ENCODE results near the gene IL18.

Gene IL18

GRCh38 chr11:112163875-112164685 is at the start of gene IL18:
Gene IL18 (minus strand): TSS chr11:112164094. CDS start chr11:112155053, 9,041 bp downstream.
- TF ChIP-seq TARDBP (IDR thresholded peaks at IDR 0.05) (no peak), FOXA1 (IDR thresholded peaks at IDR 0.05) (no peak), FOXM1 (IDR thresholded peaks at IDR 0.05; ENCODE audit: borderline replicate concordance) (no peak), ZNF384 (IDR thresholded peaks at IDR 0.05) (no peak), LEF1 (IDR thresholded peaks at IDR 0.05; ENCODE audit: borderline replicate concordance) (no peak), SP1 (IDR thresholded peaks at IDR 0.05) (no peak), L3MBTL2 (conservative IDR thresholded peaks at IDR 0.05) (no peak), ELF4 (IDR thresholded peaks at IDR 0.05) (no peak), CTBP1 (IDR thresholded peaks at IDR 0.05; ENCODE audit: borderline replicate concordance) (no peak), SUZ12 (IDR thresholded peaks at IDR 0.05) (no peak), FOXK2 (IDR thresholded peaks at IDR 0.05) (no peak), PKNOX1 (IDR thresholded peaks at IDR 0.05) (no peak)
- CTCF ChIA-PET: interaction anchor here (0.9 kb wide), 1 partner anchor 10 kb away, joined by 3 read pairs; no protein-coding TSS in a partner anchor
- DNase-seq (ENCODE audit: extremely low spot score): no peak
- POLR2A ChIA-PET: no interaction called here

GRCh38 chr11:112212710-112213109 is 48.8 kb upstream of the IL18 start:
- CTCF ChIA-PET: no interaction called here
- no peak for DNase-seq (ENCODE audit: extremely low spot score)
- TF ChIP-seq SP1 (IDR thresholded peaks at IDR 0.05) (no peak), HDGF (IDR thresholded peaks at IDR 0.05; ENCODE audit: borderline replicate concordance) (no peak), SUZ12 (IDR thresholded peaks at IDR 0.05) (no peak), FOXM1 (IDR thresholded peaks at IDR 0.05; ENCODE audit: borderline replicate concordance) (no peak), ELF4 (IDR thresholded peaks at IDR 0.05) (no peak), FOXA1 (IDR thresholded peaks at IDR 0.05) (no peak), ARNT (IDR thresholded peaks at IDR 0.05) (no peak)
- POLR2A ChIA-PET: no interaction called here

GRCh38 chr11:112212290-112212689 is 48.4 kb upstream of the IL18 start:
- TF ChIP-seq ARNT (IDR thresholded peaks at IDR 0.05) (no peak), ZNF384 (IDR thresholded peaks at IDR 0.05) (no peak), BHLHE40 (IDR thresholded peaks at IDR 0.05; ENCODE audit: borderline replicate concordance) (no peak), SP1 (IDR thresholded peaks at IDR 0.05) (no peak), CTBP1 (IDR thresholded peaks at IDR 0.05; ENCODE audit: borderline replicate concordance) (no peak), TARDBP (IDR thresholded peaks at IDR 0.05) (no peak)
- POLR2A ChIA-PET: no interaction called here
- DNase-seq (ENCODE audit: extremely low spot score): no peak
- CTCF ChIA-PET: no interaction called here

GRCh38 chr11:112211536-112211935 is 47.6 kb upstream of the IL18 start:
- DNase-seq (ENCODE audit: extremely low spot score): no peak
- ChIA-PET CTCF (no interaction called here), POLR2A (no interaction called here)
- TF ChIP-seq LEF1 (IDR thresholded peaks at IDR 0.05; ENCODE audit: borderline replicate concordance): no peak
- no peak for TF ChIP-seq BHLHE40 (IDR thresholded peaks at IDR 0.05; ENCODE audit: borderline replicate concordance)
- TF ChIP-seq SP1 (IDR thresholded peaks at IDR 0.05): no peak
- TF ChIP-seq FOXM1 (IDR thresholded peaks at IDR 0.05; ENCODE audit: borderline replicate concordance): no peak
- TF ChIP-seq PKNOX1 (IDR thresholded peaks at IDR 0.05): no peak
- no peak for TF ChIP-seq ELF4 (IDR thresholded peaks at IDR 0.05)
- TF ChIP-seq L3MBTL2 (conservative IDR thresholded peaks at IDR 0.05): no peak
- TF ChIP-seq FOXK2 (IDR thresholded peaks at IDR 0.05): no peak
- TF ChIP-seq ARNT (IDR thresholded peaks at IDR 0.05): no peak
- no peak for TF ChIP-seq HDGF (IDR thresholded peaks at IDR 0.05; ENCODE audit: borderline replicate concordance)
- TF ChIP-seq SUZ12 (IDR thresholded peaks at IDR 0.05): no peak
- TF ChIP-seq FOXA1 (IDR thresholded peaks at IDR 0.05): no peak

- ChIA-PET CTCF (no interaction called here), POLR2A (no interaction called here)
- no peak for TF ChIP-seq BHLHE40 (IDR thresholded peaks at IDR 0.05; ENCODE audit: borderline replicate concordance)
- TF ChIP-seq SUZ12 (IDR thresholded peaks at IDR 0.05): no peak
- no peak for TF ChIP-seq ZNF384 (IDR thresholded peaks at IDR 0.05)
- no peak for TF ChIP-seq CTBP1 (IDR thresholded peaks at IDR 0.05; ENCODE audit: borderline replicate concordance)
- TF ChIP-seq L3MBTL2 (conservative IDR thresholded peaks at IDR 0.05): no peak
- no peak for TF ChIP-seq PKNOX1 (IDR thresholded peaks at IDR 0.05)
- no peak for TF ChIP-seq ARNT (IDR thresholded peaks at IDR 0.05)
- TF ChIP-seq FOXA1 (IDR thresholded peaks at IDR 0.05): no peak
- TF ChIP-seq SP1 (IDR thresholded peaks at IDR 0.05): no peak
- TF ChIP-seq FOXK2 (IDR thresholded peaks at IDR 0.05): no peak
- TF ChIP-seq NFRKB (IDR thresholded peaks at IDR 0.05): no peak
- TF ChIP-seq LEF1 (IDR thresholded peaks at IDR 0.05; ENCODE audit: borderline replicate concordance): no peak
- no peak for TF ChIP-seq TARDBP (IDR thresholded peaks at IDR 0.05)
- no peak for TF ChIP-seq FOXM1 (IDR thresholded peaks at IDR 0.05; ENCODE audit: borderline replicate concordance)
- TF ChIP-seq ELF4 (IDR thresholded peaks at IDR 0.05): no peak
- no peak for TF ChIP-seq HDGF (IDR thresholded peaks at IDR 0.05; ENCODE audit: borderline replicate concordance)
- no peak for DNase-seq (ENCODE audit: extremely low spot score)
These were observed 47.0 kb upstream of the IL18 start for GRCh38 chr11:112210890-112211289.

GRCh38 chr11:112206071-112206470 is 42.2 kb upstream of the IL18 start:
- POLR2A ChIA-PET: no interaction called here
- CTCF ChIA-PET: interaction anchor here (0.6 kb wide), 1 partner anchor 11 kb away, joined by 3 read pairs; no protein-coding TSS in a partner anchor
- TF ChIP-seq NFRKB (IDR thresholded peaks at IDR 0.05): no peak
- no peak for TF ChIP-seq PKNOX1 (IDR thresholded peaks at IDR 0.05)
- no peak for TF ChIP-seq ARNT (IDR thresholded peaks at IDR 0.05)
- TF ChIP-seq ZNF384 (IDR thresholded peaks at IDR 0.05): no peak
- no peak for TF ChIP-seq FOXA1 (IDR thresholded peaks at IDR 0.05)
- no peak for TF ChIP-seq L3MBTL2 (conservative IDR thresholded peaks at IDR 0.05)
- TF ChIP-seq SP1 (IDR thresholded peaks at IDR 0.05): no peak
- no peak for TF ChIP-seq FOXM1 (IDR thresholded peaks at IDR 0.05; ENCODE audit: borderline replicate concordance)
- TF ChIP-seq ELF4 (IDR thresholded peaks at IDR 0.05): no peak
- TF ChIP-seq CTBP1 (IDR thresholded peaks at IDR 0.05; ENCODE audit: borderline replicate concordance): no peak
- TF ChIP-seq BHLHE40 (IDR thresholded peaks at IDR 0.05; ENCODE audit: borderline replicate concordance): no peak
- TF ChIP-seq TARDBP (IDR thresholded peaks at IDR 0.05): no peak
- TF ChIP-seq FOXK2 (IDR thresholded peaks at IDR 0.05): no peak
- no peak for TF ChIP-seq LEF1 (IDR thresholded peaks at IDR 0.05; ENCODE audit: borderline replicate concordance)
- TF ChIP-seq SUZ12 (IDR thresholded peaks at IDR 0.05): no peak
- no peak for DNase-seq (ENCODE audit: extremely low spot score)

Measured in HEK293T (cell line).